PC-9 (cell line): ENCODE data around the gene HMGCR. TPM values are rescaled to one million over a fixed set of nuclear protein-coding genes. Genes with fewer than 3 reads are reported as not detected.

ENCODE experiments used
- BruUV-seq: library from RNA; stranded (reverse); fragments of 400-500 nt; replicated peaks from 2 replicates; lab custom pipeline; 2021; lab: Mats Ljungman, UMichigan
- CTCF ChIA-PET: fragments of 300-600 bp; sonication (Branson Sonifier 250); formaldehyde crosslinking; loops from one replicate; lab custom pipeline; 2022; ENCODE audit warnings: antibody characterized with exemption; lab: Charles Lee
- POLR2A ChIA-PET: fragments of 300-600 bp; sonication (Branson Sonifier 250); formaldehyde crosslinking; loops from one replicate; lab custom pipeline; 2022; ENCODE audit warnings: antibody characterized with exemption; ENCODE audit not compliant: unreplicated experiment; lab: Charles Lee
- DNase-seq, 2 experiments: peaks; one replicate each; pipeline versions ENCODE4 v3.0.0 to v3.0.0-alpha.2; 2015 to 2022; ENCODE audit warnings: mixed read lengths in 1 of 2
- H2AFZ ChIP-seq: fragments of 200-600 bp; sonication (generic); 2 replicates; pipeline ENCODE4 v1.8.1; 2017; ENCODE audit warnings: antibody characterized with exemption
- H3F3A ChIP-seq: fragments of 200-600 bp; sonication (generic); 2 replicates; pipeline ENCODE4 v1.8.1; 2017; ENCODE audit warnings: antibody characterized with exemption, mild to moderate bottlenecking, low read depth; ENCODE audit not compliant: insufficient read depth
- H3K27ac ChIP-seq: fragments of 200-600 bp; sonication (generic); 2 replicates; pipeline ENCODE4 v1.6.1; 2016; ENCODE audit warnings: mixed run types
- H3K27me3 ChIP-seq: fragments of 200-600 bp; sonication (generic); 2 replicates; pipeline ENCODE4 v1.6.1; 2016; ENCODE audit warnings: low read depth, mixed run types; ENCODE audit not compliant: insufficient read depth
- H3K36me3 ChIP-seq: fragments of 200-600 bp; sonication (generic); 2 replicates; pipeline ENCODE4 v1.6.1; 2016; ENCODE audit warnings: low read depth, mixed run types
- H3K4me1 ChIP-seq: fragments of 200-600 bp; sonication (generic); replicated peaks from 2 replicates; pipeline ENCODE4 v1.6.1; 2016; ENCODE audit warnings: mixed run types; ENCODE audit not compliant: insufficient read depth
- H3K4me2 ChIP-seq: fragments of 200-600 bp; sonication (generic); 2 replicates; pipeline ENCODE4 v1.6.1; 2017; ENCODE audit warnings: mixed run types
- H3K4me3 ChIP-seq: fragments of 200-600 bp; sonication (generic); 2 replicates; pipeline ENCODE4 v1.6.1; 2016; ENCODE audit warnings: mixed run types
- H3K79me2 ChIP-seq: fragments of 200-600 bp; sonication (generic); 2 replicates; pipeline ENCODE4 v1.6.1; 2017; ENCODE audit warnings: low read depth, mixed run types
- H3K9me2 ChIP-seq: fragments of 200-600 bp; sonication (generic); 2 replicates; pipeline ENCODE4 v1.8.1; 2017; ENCODE audit warnings: mild to moderate bottlenecking; ENCODE audit not compliant: insufficient read depth
- H3K9me3 ChIP-seq: fragments of 200-600 bp; sonication (generic); 2 replicates; pipeline ENCODE4 v1.8.1; 2016; ENCODE audit warnings: low read depth; ENCODE audit not compliant: insufficient read depth
- H4K20me1 ChIP-seq: fragments of 200-600 bp; sonication (generic); 2 replicates; pipeline ENCODE4 v1.8.1; 2017; ENCODE audit not compliant: insufficient read depth
- CTCF ChIP-seq: fragments of 200-600 bp; sonication (generic); conservative IDR thresholded peaks from 2 replicates; pipeline ENCODE4 v1.6.1; 2017; ENCODE audit warnings: mixed run types, antibody characterized with exemption, mild to moderate bottlenecking, moderate library complexity
- EZH2 ChIP-seq: fragments of 200-600 bp; sonication (generic); IDR thresholded peaks from 2 replicates; pipeline ENCODE4 v1.8.0; 2017; ENCODE audit warnings: antibody characterized with exemption, low read depth
- intact Hi-C: fragments of 100-400 bp; cut with micrococcal nuclease; formaldehyde crosslinking; loops from one replicate; pipeline ENCODE4 v1.10.0; 2022; ENCODE audit not compliant: unreplicated experiment
- total RNA-seq: library from RNA; stranded (reverse); gene quantifications from 2 replicates; pipeline ENCODE4 v1.2.3, GENCODE V29; 2021

HMGCR gene
- total RNA-seq, 1 experiment from 2014 or later: 86.8 TPM

GRCh38 chr5:75319638-75320037 is 17.4 kb upstream of the HMGCR start:
- no TSS peak for BruUV-seq
- H3K27ac ChIP-seq: peak overlapping the region; percentile 96
- H3K4me2 ChIP-seq: peak overlapping the region; percentile 68
- H3F3A ChIP-seq: peaks cover 43% of the 10 kb centered on the region
- no peak for TF ChIP-seq EZH2
- no peak for TF ChIP-seq CTCF
- H3K9me2 ChIP-seq: no peaks in the 10 kb centered on the region
- no peak for DNase-seq
- H3K79me2 ChIP-seq: no peaks in the 10 kb centered on the region
- no peaks in the 10 kb centered on the region for H3K9me3 ChIP-seq
- peak overlapping the region; percentile 52 for H2AFZ ChIP-seq
- no peaks in the 10 kb centered on the region for H4K20me1 ChIP-seq
- POLR2A ChIA-PET: no interaction called here
- CTCF ChIA-PET: interaction anchor here (0.5 kb wide), 1 partner anchor 364 kb away, joined by 3 read pairs; no protein-coding TSS in a partner anchor
- no peak overlapping the region for H3K4me3 ChIP-seq
- intact Hi-C loops: no loop called here
- no peaks in the 10 kb centered on the region for H3K36me3 ChIP-seq
- no peaks in the 10 kb centered on the region for H3K27me3 ChIP-seq
- peaks cover 38% of the 10 kb centered on the region for H3K4me1 ChIP-seq

- intact Hi-C loops: no loop called here
- H3K79me2 ChIP-seq: no peaks in the 10 kb centered on the region
- H3F3A ChIP-seq: peaks cover 43% of the 10 kb centered on the region
- H3K27me3 ChIP-seq: no peaks in the 10 kb centered on the region
- H4K20me1 ChIP-seq: no peaks in the 10 kb centered on the region
- POLR2A ChIA-PET: interaction anchor here (0.6 to 1.3 kb wide), 3 partner anchors 16 to 76 kb away, joined by 4 to 22 read pairs (median 6); partner anchors contain the start of gene HMGCR
- TF ChIP-seq CTCF (no peak), EZH2 (no peak)
- CTCF ChIA-PET: interaction anchor here (0.5 kb wide), 1 partner anchor 364 kb away, joined by 3 read pairs; no protein-coding TSS in a partner anchor
- peak in 1 of 2 experiments; percentile 57 for DNase-seq
- peak overlapping the region; percentile 68 for H3K4me2 ChIP-seq
- peak overlapping the region; percentile 96 for H3K27ac ChIP-seq
- peak overlapping the region; percentile 52; the same call in 1 of the 2 replicates for H2AFZ ChIP-seq
- no peaks in the 10 kb centered on the region for H3K9me3 ChIP-seq
- H3K4me1 ChIP-seq: peaks cover 38% of the 10 kb centered on the region
- peak overlapping the region; percentile 21; the same call in 1 of the 2 replicates for H3K4me3 ChIP-seq
- BruUV-seq: TSS peak; percentile 44
- H3K36me3 ChIP-seq: no peaks in the 10 kb centered on the region
- H3K9me2 ChIP-seq: no peaks in the 10 kb centered on the region
Observed at GRCh38 chr5:75320371-75320770, 16.6 kb upstream of the HMGCR start.

GRCh38 chr5:75322066-75322465 is 15.0 kb upstream of the HMGCR start:
- CTCF ChIA-PET: no interaction called here
- Histone ChIP-seq H3K9me3 (no peaks in the 10 kb centered on the region), H4K20me1 (no peaks in the 10 kb centered on the region), H3K27ac (peak overlapping the region; percentile 96), H3K79me2 (no peaks in the 10 kb centered on the region), H3K9me2 (no peaks in the 10 kb centered on the region), H3K36me3 (no peaks in the 10 kb centered on the region), H3F3A (peaks cover 43% of the 10 kb centered on the region), H2AFZ (0 out of 2 replicates have a peak overlapping the region, but pooled peaks have one; percentile 33), H3K4me3 (no peak overlapping the region), H3K4me2 (peak overlapping the region; percentile 68), H3K27me3 (no peaks in the 10 kb centered on the region), H3K4me1 (peaks cover 38% of the 10 kb centered on the region)
- TF ChIP-seq EZH2: no peak
- no peak for TF ChIP-seq CTCF
- no TSS peak for BruUV-seq
- intact Hi-C loops: no loop called here
- POLR2A ChIA-PET: interaction anchor here (0.6 kb wide), 1 partner anchor 83 kb away, joined by 4 read pairs; no protein-coding TSS in a partner anchor
- DNase-seq: no peak
